ENCODE measurements around the gene FCER1G. TPM values are rescaled to one million over a fixed set of nuclear protein-coding genes. Genes with fewer than 3 reads are reported as not detected.
A peak's percentile ranks its signal among the peaks of the same experiment; 100 is the strongest.

The FCER1G gene
- total RNA-seq, 2 experiments from 2014 or later: 18.9 to 22.1 TPM

- Mint-ChIP-seq H3K4me1 (peaks cover 44% of the 10 kb centered on the region), H3K4me3 (peak overlapping the region; percentile 99), H3K27me3 (no peaks in the 10 kb centered on the region), H3K36me3 (peaks cover 27% of the 10 kb centered on the region), H3K9me3 (no peaks in the 10 kb centered on the region), H3K27ac (peak overlapping the region; percentile 98)
- POLR2A ChIA-PET: interaction anchor here (1.1 to 3.3 kb wide), 7 partner anchors 10 to 131 kb away, joined by 3 to 37 read pairs (median 6); partner anchors contain the start of genes DEDD, NDUFS2, PPOX and USF1
- no peak for DNase-seq
- no peak for ATAC-seq (ENCODE audit: low read depth)
Observed at GRCh38 chr1:161176468-161177111, 38.5 kb upstream of the FCER1G start.

- Mint-ChIP-seq H3K4me3 (peak within 1 kb of the TSS; percentile 99), H3K9me3 (no peaks in the 10 kb centered on the region), H3K27ac (peak within 1 kb of the TSS; percentile 98), H3K27me3 (no peaks in the 10 kb centered on the region), H3K36me3 (peaks cover 25% of the 10 kb centered on the region), H3K4me1 (peaks cover 49% of the 10 kb centered on the region)
- POLR2A ChIA-PET: interaction anchor here (0.6 to 3.3 kb wide), 9 partner anchors 8 to 132 kb away, joined by 3 to 37 read pairs (median 6); partner anchors contain the start of genes DEDD, NDUFS2, PPOX and UFC1
- DNase-seq (peak; percentile 100), ATAC-seq (ENCODE audit: low read depth) (peak; percentile 86)
Observed at GRCh38 chr1:161177112-161177935, 37.8 kb upstream of the FCER1G start, which contains the start of gene B4GALT3. Gene B4GALT3, minus strand, starts transcription at chr1:161177507. Its CDS starts 1,447 bp downstream, at chr1:161176060.

GRCh38 chr1:161177936-161178244 is 37.2 kb upstream of the FCER1G start:
- Mint-ChIP-seq H3K27me3 (no peaks in the 10 kb centered on the region), H3K4me3 (peak overlapping the region; percentile 99), H3K9me3 (no peaks in the 10 kb centered on the region), H3K27ac (peak overlapping the region; percentile 98), H3K4me1 (peaks cover 52% of the 10 kb centered on the region), H3K36me3 (peaks cover 21% of the 10 kb centered on the region)
- DNase-seq: no peak
- no peak for ATAC-seq (ENCODE audit: low read depth)
- POLR2A ChIA-PET: interaction anchor here (0.6 to 3.3 kb wide), 8 partner anchors 9 to 132 kb away, joined by 3 to 37 read pairs (median 6); partner anchors contain the start of genes DEDD, NDUFS2, PPOX and UFC1

- Mint-ChIP-seq H3K27ac (peak overlapping the region; percentile 23), H3K4me3 (no peak overlapping the region), H3K9me3 (no peaks in the 10 kb centered on the region), H3K4me1 (peaks cover 61% of the 10 kb centered on the region), H3K36me3 (peaks cover 16% of the 10 kb centered on the region), H3K27me3 (no peaks in the 10 kb centered on the region)
- ATAC-seq (ENCODE audit: low read depth): no peak
- POLR2A ChIA-PET: interaction anchor here (1.5 to 4.7 kb wide), 3 partner anchors 13 to 46 kb away, joined by 5 to 53 read pairs (median 38); partner anchors contain the start of genes APOA2, NDUFS2, PPOX and TOMM40L
- no peak for DNase-seq
Observed at GRCh38 chr1:161179698-161180097, 35.4 kb upstream of the FCER1G start.

- H3K4me1 Mint-ChIP-seq: peaks cover 64% of the 10 kb centered on the region
- peak overlapping the region; percentile 72 for H3K27ac Mint-ChIP-seq
- H3K9me3 Mint-ChIP-seq: no peaks in the 10 kb centered on the region
- POLR2A ChIA-PET: interaction anchor here (1.5 to 4.7 kb wide), 3 partner anchors 14 to 45 kb away, joined by 5 to 53 read pairs (median 38); partner anchors contain the start of genes APOA2, NDUFS2, PPOX and TOMM40L
- H3K4me3 Mint-ChIP-seq: no peak overlapping the region
- peaks cover 10% of the 10 kb centered on the region for H3K36me3 Mint-ChIP-seq
- H3K27me3 Mint-ChIP-seq: no peaks in the 10 kb centered on the region
- no peak for ATAC-seq (ENCODE audit: low read depth)
- DNase-seq: no peak
Observed at GRCh38 chr1:161180639-161181038, 34.5 kb upstream of the FCER1G start.

- Mint-ChIP-seq H3K4me3 (peak overlapping the region; percentile 69), H3K27ac (peak overlapping the region; percentile 95), H3K27me3 (no peaks in the 10 kb centered on the region), H3K4me1 (peaks cover 65% of the 10 kb centered on the region), H3K9me3 (no peaks in the 10 kb centered on the region), H3K36me3 (peaks cover 5% of the 10 kb centered on the region)
- ATAC-seq (ENCODE audit: low read depth) (peak; percentile 61), DNase-seq (no peak)
- POLR2A ChIA-PET: interaction anchor here (0.5 to 4.7 kb wide), 16 partner anchors 9 to 475 kb away, joined by 3 to 53 read pairs (median 4); partner anchors contain the start of genes APOA2, ARHGAP30, DEDD and NDUFS2
Observed at GRCh38 chr1:161182214-161182613, 32.9 kb upstream of the FCER1G start.

- H3K4me3 Mint-ChIP-seq: peak overlapping the region; percentile 72
- peaks cover 64% of the 10 kb centered on the region for H3K4me1 Mint-ChIP-seq
- peaks cover 5% of the 10 kb centered on the region for H3K36me3 Mint-ChIP-seq
- no peaks in the 10 kb centered on the region for H3K9me3 Mint-ChIP-seq
- POLR2A ChIA-PET: interaction anchor here (0.6 to 4.5 kb wide), 6 partner anchors 9 to 502 kb away, joined by 3 to 32 read pairs (median 8); partner anchors contain the start of genes NDUFS2, PPOX and TOMM40L
- peak; percentile 81 for ATAC-seq (ENCODE audit: low read depth)
- no peaks in the 10 kb centered on the region for H3K27me3 Mint-ChIP-seq
- peak; percentile 63 for DNase-seq
- H3K27ac Mint-ChIP-seq: peak overlapping the region; percentile 97
Observed at GRCh38 chr1:161185282-161185682, 29.8 kb upstream of the FCER1G start.

GRCh38 chr1:161185732-161186311 is 29.3 kb upstream of the FCER1G start:
- DNase-seq: no peak

GRCh38 chr1:161187311-161187710 is 27.8 kb upstream of the FCER1G start:
- H3K36me3 Mint-ChIP-seq: peaks cover 5% of the 10 kb centered on the region
- DNase-seq (no peak), ATAC-seq (ENCODE audit: low read depth) (no peak)
- no peak overlapping the region for H3K4me3 Mint-ChIP-seq
- no peaks in the 10 kb centered on the region for H3K9me3 Mint-ChIP-seq
- peaks cover 48% of the 10 kb centered on the region for H3K4me1 Mint-ChIP-seq
- peak overlapping the region; percentile 97 for H3K27ac Mint-ChIP-seq
- POLR2A ChIA-PET: interaction anchor here (2.4 to 4.5 kb wide), 2 partner anchors 15 to 22 kb away, joined by 12 to 32 read pairs; partner anchors contain the start of genes NDUFS2 and PPOX
- no peaks in the 10 kb centered on the region for H3K27me3 Mint-ChIP-seq

More at GRCh38 chr1:161185732-161186311, 29.3 kb upstream of the FCER1G start:
- H3K9me3 Mint-ChIP-seq: no peaks in the 10 kb centered on the region
- no peaks in the 10 kb centered on the region for H3K27me3 Mint-ChIP-seq
- peak overlapping the region; percentile 97 for H3K27ac Mint-ChIP-seq
- ATAC-seq (ENCODE audit: low read depth): no peak
- peak overlapping the region; percentile 72 for H3K4me3 Mint-ChIP-seq
- peaks cover 5% of the 10 kb centered on the region for H3K36me3 Mint-ChIP-seq
- POLR2A ChIA-PET: interaction anchor here (0.6 to 4.5 kb wide), 6 partner anchors 12 to 502 kb away, joined by 3 to 32 read pairs (median 8); partner anchors contain the start of genes NDUFS2, PPOX, TOMM40L and UFC1
- H3K4me1 Mint-ChIP-seq: peaks cover 59% of the 10 kb centered on the region

- peaks cover 5% of the 10 kb centered on the region for H3K36me3 Mint-ChIP-seq
- ATAC-seq (ENCODE audit: low read depth): no peak
- H3K4me1 Mint-ChIP-seq: peaks cover 46% of the 10 kb centered on the region
- H3K27me3 Mint-ChIP-seq: no peaks in the 10 kb centered on the region
- POLR2A ChIA-PET: interaction anchor here (1.1 to 4.5 kb wide), 2 partner anchors 14 to 37 kb away, joined by 5 to 32 read pairs; partner anchors contain the start of genes NDUFS2 and TOMM40L
- no peaks in the 10 kb centered on the region for H3K9me3 Mint-ChIP-seq
- no peak overlapping the region for H3K27ac Mint-ChIP-seq
- no peak overlapping the region for H3K4me3 Mint-ChIP-seq
- no peak for DNase-seq
Observed at GRCh38 chr1:161188381-161188780, 26.7 kb upstream of the FCER1G start.

- no peak overlapping the region for H3K4me3 Mint-ChIP-seq
- DNase-seq (no peak), ATAC-seq (ENCODE audit: low read depth) (no peak)
- POLR2A ChIA-PET: interaction anchor here (1.4 kb wide), 1 partner anchor 27 kb away, joined by 3 read pairs; no protein-coding TSS in a partner anchor
- H3K4me1 Mint-ChIP-seq: peaks cover 42% of the 10 kb centered on the region
- H3K27me3 Mint-ChIP-seq: no peaks in the 10 kb centered on the region
- H3K27ac Mint-ChIP-seq: no peak overlapping the region
- H3K9me3 Mint-ChIP-seq: no peaks in the 10 kb centered on the region
- peaks cover under 1% of the 10 kb centered on the region for H3K36me3 Mint-ChIP-seq
Observed at GRCh38 chr1:161189036-161189435, 26.1 kb upstream of the FCER1G start.

GRCh38 chr1:161190962-161191521 is 24.1 kb upstream of the FCER1G start:
- no peak for DNase-seq
- Mint-ChIP-seq H3K27me3 (no peaks in the 10 kb centered on the region), H3K4me3 (no peak overlapping the region), H3K9me3 (no peaks in the 10 kb centered on the region), H3K36me3 (no peaks in the 10 kb centered on the region), H3K4me1 (peaks cover 37% of the 10 kb centered on the region), H3K27ac (no peak overlapping the region)
- no peak for ATAC-seq (ENCODE audit: low read depth)
- POLR2A ChIA-PET: interaction anchor here (0.9 to 4.1 kb wide), 6 partner anchors 8 to 34 kb away, joined by 3 to 22 read pairs (median 7); partner anchors contain the start of genes B4GALT3, NDUFS2 and TOMM40L
